Inferior parietal cortex (tissue), 1 donor: ENCODE measurements around the gene CFAP44.
"Not testable (repeated sequence)": the region's sequence is repeated elsewhere in the genome, so short reads cannot be mapped to it uniquely, and the experiment has no call there.

Experiments used
- DNase-seq: peaks from one replicate; pipeline ENCODE4 v3.0.0-alpha.2; 2016; ENCODE audit errors: extremely low spot score

The CFAP44 gene

GRCh38 chr3:113441051-113441770 is at the start of gene CFAP44:
Gene CFAP44 (minus strand): TSS chr3:113441493. CDS start chr3:113433664, 7,829 bp downstream.
- DNase-seq, result peak; percentile 66

GRCh38 chr3:113485161-113485609 is 43.9 kb upstream of the CFAP44 start:
- no peak for DNase-seq

GRCh38 chr3:113468539-113468938 is 27.2 kb upstream of the CFAP44 start:
- DNase-seq, result no peak

- no peak for DNase-seq
These were observed 20.2 kb upstream of the CFAP44 start for GRCh38 chr3:113461488-113461887.

- DNase-seq, result not testable (repeated sequence)
These were observed 17.3 kb upstream of the CFAP44 start for GRCh38 chr3:113458554-113458953.

GRCh38 chr3:113455446-113455845 is 14.2 kb upstream of the CFAP44 start:
- DNase-seq, result no peak

GRCh38 chr3:113454630-113455029 is 13.3 kb upstream of the CFAP44 start:
- no peak for DNase-seq

- no peak for DNase-seq
These were observed 12.8 kb upstream of the CFAP44 start for GRCh38 chr3:113454057-113454456.

- peak; percentile 33 for DNase-seq
These were observed 9.6 kb upstream of the CFAP44 start for GRCh38 chr3:113450911-113451310.

GRCh38 chr3:113439606-113440005 is 1.7 kb downstream of the CFAP44 start:
- no peak for DNase-seq

- DNase-seq, result no peak
These were observed 3.1 kb downstream of the CFAP44 start for GRCh38 chr3:113438224-113438623.

GRCh38 chr3:113437411-113437810 is 3.9 kb downstream of the CFAP44 start:
- no peak for DNase-seq

- no peak for DNase-seq
These were observed 4.5 kb downstream of the CFAP44 start for GRCh38 chr3:113436809-113437208.

- DNase-seq, result no peak
These were observed 9.5 kb downstream of the CFAP44 start for GRCh38 chr3:113431811-113432210.

- DNase-seq, result no peak
These were observed 12.7 kb downstream of the CFAP44 start for GRCh38 chr3:113428581-113428980.

GRCh38 chr3:113423699-113424098 is 17.6 kb downstream of the CFAP44 start:
- DNase-seq, result no peak

- no peak for DNase-seq
These were observed 20.2 kb downstream of the CFAP44 start for GRCh38 chr3:113421082-113421481.

GRCh38 chr3:113409676-113410075 is 31.6 kb downstream of the CFAP44 start:
- DNase-seq, result no peak

- no peak for DNase-seq
These were observed 36.1 kb downstream of the CFAP44 start for GRCh38 chr3:113405180-113405579.

GRCh38 chr3:113404637-113405036 is 36.7 kb downstream of the CFAP44 start:
- DNase-seq, result no peak
